GM12872 (cell line): ENCODE results near the gene CCDC197.

Experiments used
- TF ChIP-seq, protein P1 (sequence below): IDR thresholded peaks from 3 replicates; pipeline ENCODE4 v1.5.1; 2011; ENCODE audit warnings: low read depth, mild to moderate bottlenecking, low read length, moderate library complexity; ENCODE audit not compliant: insufficient read depth

CCDC197 gene

DNA sequence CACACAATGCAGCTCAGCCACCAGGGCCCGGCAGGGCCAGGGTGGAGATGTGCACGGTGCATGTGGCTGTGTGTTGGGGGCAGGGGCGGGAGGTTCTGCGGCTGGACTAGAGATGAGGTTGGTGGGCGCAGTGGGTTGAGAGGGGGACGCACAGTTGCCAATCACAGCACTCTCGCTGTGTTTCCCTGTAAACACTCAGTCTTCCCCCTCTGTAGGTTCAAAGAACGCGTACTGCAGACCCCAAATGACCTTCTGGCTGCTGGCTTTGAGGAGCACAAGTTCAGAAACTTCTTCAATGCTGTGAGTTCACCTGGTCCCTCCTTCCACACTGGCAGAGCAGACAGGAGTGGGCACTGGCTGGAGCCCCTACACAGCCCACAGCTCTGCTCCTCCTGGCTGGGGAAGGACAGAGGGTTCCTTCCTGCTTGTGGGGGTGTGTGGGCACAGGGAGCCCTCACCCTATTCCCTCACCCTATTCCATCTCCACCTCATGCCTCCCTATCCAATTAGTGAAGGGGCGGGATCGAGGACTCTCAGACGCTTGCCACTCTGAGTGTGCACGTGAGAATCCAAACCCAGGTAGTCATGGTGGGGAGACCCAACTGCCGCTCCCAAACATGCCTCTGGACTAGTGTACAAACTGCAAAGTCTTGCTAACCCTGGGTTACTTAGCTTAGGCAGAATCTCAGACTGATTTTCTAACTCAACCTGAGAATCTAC lies 46.8 kb downstream of the CCDC197 start:
- TF ChIP-seq, protein P1, sequence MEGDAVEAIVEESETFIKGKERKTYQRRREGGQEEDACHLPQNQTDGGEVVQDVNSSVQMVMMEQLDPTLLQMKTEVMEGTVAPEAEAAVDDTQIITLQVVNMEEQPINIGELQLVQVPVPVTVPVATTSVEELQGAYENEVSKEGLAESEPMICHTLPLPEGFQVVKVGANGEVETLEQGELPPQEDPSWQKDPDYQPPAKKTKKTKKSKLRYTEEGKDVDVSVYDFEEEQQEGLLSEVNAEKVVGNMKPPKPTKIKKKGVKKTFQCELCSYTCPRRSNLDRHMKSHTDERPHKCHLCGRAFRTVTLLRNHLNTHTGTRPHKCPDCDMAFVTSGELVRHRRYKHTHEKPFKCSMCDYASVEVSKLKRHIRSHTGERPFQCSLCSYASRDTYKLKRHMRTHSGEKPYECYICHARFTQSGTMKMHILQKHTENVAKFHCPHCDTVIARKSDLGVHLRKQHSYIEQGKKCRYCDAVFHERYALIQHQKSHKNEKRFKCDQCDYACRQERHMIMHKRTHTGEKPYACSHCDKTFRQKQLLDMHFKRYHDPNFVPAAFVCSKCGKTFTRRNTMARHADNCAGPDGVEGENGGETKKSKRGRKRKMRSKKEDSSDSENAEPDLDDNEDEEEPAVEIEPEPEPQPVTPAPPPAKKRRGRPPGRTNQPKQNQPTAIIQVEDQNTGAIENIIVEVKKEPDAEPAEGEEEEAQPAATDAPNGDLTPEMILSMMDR, result no peak

DNA sequence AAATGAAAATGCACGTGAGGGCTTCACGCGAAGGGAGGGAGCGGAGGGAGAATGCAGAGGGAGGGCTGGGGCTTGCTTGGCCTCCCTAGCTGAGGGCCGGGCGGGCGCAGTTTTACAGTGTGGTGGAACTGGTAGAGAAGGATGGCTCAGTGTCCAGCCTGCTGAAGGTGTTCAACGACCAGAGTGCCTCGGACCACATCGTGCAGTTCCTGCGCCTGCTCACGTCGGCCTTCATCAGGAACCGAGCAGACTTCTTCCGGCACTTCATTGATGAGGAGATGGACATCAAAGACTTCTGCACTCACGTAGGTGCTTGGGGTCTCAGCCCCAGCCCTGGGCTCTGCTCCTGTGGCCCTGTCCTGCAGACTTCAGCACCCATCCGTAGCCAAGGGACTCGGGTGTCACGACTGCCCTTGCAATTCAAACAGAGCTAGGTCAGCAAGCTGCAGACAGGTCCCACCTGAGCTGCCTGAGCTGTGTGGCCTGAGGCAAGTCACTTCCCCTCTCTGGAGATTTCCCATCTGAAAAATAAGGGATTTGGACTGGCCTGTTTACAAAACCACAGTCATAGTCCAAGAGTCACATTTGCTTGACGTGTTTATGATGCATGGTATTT lies 47.5 kb downstream of the CCDC197 start:
- TF ChIP-seq, protein P1, result no peak

DNA sequence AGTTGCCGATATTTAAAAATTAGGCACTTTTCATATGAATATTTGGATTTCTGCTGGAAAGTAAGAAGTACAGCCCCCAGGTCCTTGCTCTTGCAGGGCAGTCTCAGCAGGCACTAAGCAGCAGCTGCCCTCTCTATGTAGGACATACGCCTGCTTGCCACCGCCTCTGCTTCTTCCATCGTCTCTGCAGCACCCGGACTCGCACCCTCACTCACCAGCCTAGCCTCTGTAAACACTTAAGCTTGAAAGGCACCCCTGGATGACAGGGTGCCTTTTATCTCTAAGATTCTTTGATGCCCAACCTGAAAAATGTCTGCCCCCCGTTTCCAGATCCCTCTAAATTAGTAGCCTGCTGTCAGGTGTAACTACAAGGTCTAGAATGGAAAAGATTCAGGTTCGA lies 48.0 kb downstream of the CCDC197 start:
- TF ChIP-seq, protein P1, result no peak

DNA sequence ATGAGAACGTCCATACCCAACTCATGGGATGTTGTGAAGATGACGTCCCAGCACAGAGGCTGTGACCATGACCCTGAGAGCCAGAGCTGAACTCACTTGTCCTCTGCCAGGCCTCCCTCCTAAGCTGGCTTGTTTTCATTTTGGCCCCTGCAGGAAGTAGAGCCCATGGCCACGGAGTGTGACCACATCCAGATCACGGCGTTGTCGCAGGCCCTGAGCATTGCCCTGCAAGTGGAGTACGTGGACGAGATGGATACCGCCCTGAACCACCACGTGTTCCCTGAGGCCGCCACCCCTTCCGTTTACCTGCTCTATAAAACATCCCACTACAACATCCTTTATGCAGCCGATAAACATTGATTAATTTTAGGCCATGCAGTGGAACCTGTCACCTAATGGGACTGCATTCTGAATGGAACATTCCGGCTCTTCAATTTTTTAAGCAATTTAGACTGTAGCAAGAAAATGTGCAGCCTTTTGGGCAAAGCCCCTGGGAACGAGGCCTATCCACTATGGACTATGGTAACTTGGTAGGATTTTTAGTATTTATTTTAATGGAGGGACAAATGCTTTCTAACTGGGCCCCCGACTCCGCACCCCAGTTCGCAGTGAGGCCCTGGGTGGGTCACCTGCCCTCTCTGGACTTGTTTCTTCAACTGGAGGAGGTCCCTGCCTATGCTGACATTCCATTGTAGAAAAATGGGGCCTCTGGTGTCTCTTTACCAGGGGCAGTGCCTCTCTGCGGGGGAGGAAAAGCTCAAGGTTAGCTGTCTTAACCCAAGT lies 48.7 kb downstream of the CCDC197 start:
- TF ChIP-seq, protein P1, result no peak

- TF ChIP-seq, protein P1, result no peak
Measured at GRCh38 chr14:94046696-94047250, 49.7 kb downstream of the CCDC197 start.

GRCh38 chr14:94047581-94047980 lies 50.5 kb downstream of the CCDC197 start:
- TF ChIP-seq, protein P1, result no peak
